Left lobe of liver (tissue), 1 donor: ENCODE data around the gene ACOT7. TPM values are rescaled to one million over a fixed set of nuclear protein-coding genes. Genes with fewer than 3 reads are reported as not detected.

Experiments used
- total RNA-seq: library from RNA; stranded (reverse); gene quantifications from one replicate; pipeline ENCODE4 v1.2.1, GENCODE V29; 2021
- donor health status: DM: no; HTN: yes; CAD: no.

The ACOT7 gene
- total RNA-seq, 1 donor from 2014 or later: 13.2 TPM

Other genes starting within 250 kb of the ACOT7 start
- 0.08 TPM for gene CHD5, start 213.4 kb downstream of the ACOT7 start, total RNA-seq
- gene RPL22, start 194.2 kb downstream of the ACOT7 start, total RNA-seq: 109 TPM
- gene RNF207, start 187.6 kb downstream of the ACOT7 start, total RNA-seq: 17.7 TPM
- gene ICMT, start 157.8 kb downstream of the ACOT7 start, total RNA-seq: 25.9 TPM
- not detected for gene HES3, start 149.6 kb downstream of the ACOT7 start, total RNA-seq
- gene GPR153, start 132.7 kb downstream of the ACOT7 start, total RNA-seq: 40.0 TPM
- 0.13 TPM for gene HES2, start 26.2 kb upstream of the ACOT7 start, total RNA-seq
- gene ESPN, start 31.0 kb upstream of the ACOT7 start, total RNA-seq: 172 TPM
- gene TNFRSF25, start 72.4 kb upstream of the ACOT7 start, total RNA-seq: 2.1 TPM
- gene PLEKHG5, start 97.9 kb upstream of the ACOT7 start, total RNA-seq: 1.1 TPM
- gene NOL9, start 160.7 kb upstream of the ACOT7 start, total RNA-seq: 11.1 TPM
- 0.05 TPM for gene TAS1R1, start 161.5 kb upstream of the ACOT7 start, total RNA-seq
- gene ZBTB48, start 186.2 kb upstream of the ACOT7 start, total RNA-seq: 38.4 TPM
- gene KLHL21, start 209.1 kb upstream of the ACOT7 start, total RNA-seq: 20.0 TPM
- gene PHF13, start 220.0 kb upstream of the ACOT7 start, total RNA-seq: 5.5 TPM
- 9.7 TPM for gene THAP3, start 231.1 kb upstream of the ACOT7 start, total RNA-seq